ENCODE measurements around the gene SMYD3.

DNA sequence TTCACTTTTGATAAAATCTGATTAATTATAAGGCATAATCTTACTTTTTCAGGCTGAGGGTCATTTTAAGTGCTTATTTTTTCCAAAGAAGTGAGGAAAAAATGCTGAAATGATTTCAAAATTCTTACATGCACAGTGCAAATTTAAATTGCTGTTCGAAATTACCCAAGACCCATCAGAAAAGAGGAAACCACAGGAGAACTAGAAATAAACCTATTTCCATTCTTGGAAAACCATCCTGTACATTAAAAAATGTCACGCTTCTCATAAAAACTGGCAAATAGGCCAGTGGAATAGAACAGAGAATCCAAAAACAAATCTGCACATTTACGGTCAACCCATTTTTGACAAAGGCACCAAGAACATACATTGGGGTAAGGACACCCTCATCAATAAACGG, 414.9 kb downstream of the SMYD3 start:
- TF ChIP-seq CTCF (IDR thresholded peaks at IDR 0.05 in 8 of 11, conservative IDR thresholded peaks at IDR 0.05 in 3 of 11), result no peak
- no peak for TF ChIP-seq POLR2A (IDR thresholded peaks at IDR 0.05)

Data from spleen (tissue), 7 donors.